Measurements from ENCODE around the gene PIANP.

The PIANP gene

GRCh38 chr12:6688999-6689882 lies 11.4 kb downstream of the PIANP start, which contains the start of gene ZNF384:
ZNF384 (minus strand) TSS chr12:6689375; CDS start chr12:6679520, 9,855 bp downstream.
- Histone ChIP-seq H3K4me3 (replicated peaks; ENCODE audit: insufficient read depth, low read length) (peak within 1 kb of the TSS; percentile 70), H3K27ac (replicated peaks) (peak within 1 kb of the TSS; percentile 97), H3K27me3 (ENCODE audit: insufficient read depth, poor library complexity, severe bottlenecking) (no peaks in the 10 kb centered on the region)
- peak; percentile 25 for TF ChIP-seq REST (IDR thresholded peaks at IDR 0.05; ENCODE audit: insufficient replicate concordance, low read depth)
- TF ChIP-seq SPI1 (IDR thresholded peaks at IDR 0.05; ENCODE audit: borderline replicate concordance, low read depth): peak; percentile 70; the same call in 1 of the 2 replicates
- TF ChIP-seq CTCF (IDR thresholded peaks at IDR 0.05; ENCODE audit: insufficient read depth, low read length): no peak
- peak; percentile 66 for TF ChIP-seq POLR2AphosphoS5 (IDR thresholded peaks at IDR 0.05; ENCODE audit: low read depth)
- peak; percentile 97 for TF ChIP-seq GABPA (IDR thresholded peaks at IDR 0.05; ENCODE audit: low read depth)
- peak; percentile 98 to 99 for DNase-seq (ENCODE audit: low read depth in 1 of 2, low spot score in 1 of 2)

GRCh38 chr12:6688543-6688998 lies 12.0 kb downstream of the PIANP start:
- DNase-seq (ENCODE audit: low read depth in 1 of 2, low spot score in 1 of 2): peak in 1 of 2 experiments; percentile 58
- Histone ChIP-seq H3K27me3 (ENCODE audit: insufficient read depth, poor library complexity, severe bottlenecking) (no peaks in the 10 kb centered on the region), H3K4me3 (replicated peaks; ENCODE audit: insufficient read depth, low read length) (peak overlapping the region; percentile 70), H3K27ac (replicated peaks) (peak overlapping the region; percentile 97)
- TF ChIP-seq GABPA (IDR thresholded peaks at IDR 0.05; ENCODE audit: low read depth) (peak; percentile 75; the same call in 1 of the 2 replicates), POLR2AphosphoS5 (IDR thresholded peaks at IDR 0.05; ENCODE audit: low read depth) (no peak), SPI1 (IDR thresholded peaks at IDR 0.05; ENCODE audit: borderline replicate concordance, low read depth) (peak; percentile 38; the same call in 1 of the 2 replicates)

GRCh38 chr12:6685814-6686213 lies 14.8 kb downstream of the PIANP start:
- no peak for DNase-seq (ENCODE audit: low read depth in 1 of 2, low spot score in 1 of 2)
- H3K27ac ChIP-seq (replicated peaks): no peak overlapping the region
- no peaks in the 10 kb centered on the region for H3K27me3 ChIP-seq (ENCODE audit: insufficient read depth, poor library complexity, severe bottlenecking)
- TF ChIP-seq GABPA (IDR thresholded peaks at IDR 0.05; ENCODE audit: low read depth): no peak
- TF ChIP-seq REST (IDR thresholded peaks at IDR 0.05; ENCODE audit: insufficient replicate concordance, low read depth): no peak
- no peak for TF ChIP-seq SPI1 (IDR thresholded peaks at IDR 0.05; ENCODE audit: borderline replicate concordance, low read depth)
- no peak for TF ChIP-seq POLR2AphosphoS5 (IDR thresholded peaks at IDR 0.05; ENCODE audit: low read depth)
- no peak for TF ChIP-seq CTCF (IDR thresholded peaks at IDR 0.05; ENCODE audit: insufficient read depth, low read length)
- H3K4me3 ChIP-seq (replicated peaks; ENCODE audit: insufficient read depth, low read length): no peak overlapping the region

GRCh38 chr12:6684609-6685008 lies 16.0 kb downstream of the PIANP start:
- peak; percentile 36 to 56 for DNase-seq (ENCODE audit: low read depth in 1 of 2, low spot score in 1 of 2)
- no peaks in the 10 kb centered on the region for H3K27me3 ChIP-seq (ENCODE audit: insufficient read depth, poor library complexity, severe bottlenecking)
- H3K27ac ChIP-seq (replicated peaks): no peak overlapping the region
- TF ChIP-seq GABPA (IDR thresholded peaks at IDR 0.05; ENCODE audit: low read depth): no peak
- no peak for TF ChIP-seq SPI1 (IDR thresholded peaks at IDR 0.05; ENCODE audit: borderline replicate concordance, low read depth)
- no peak for TF ChIP-seq POLR2AphosphoS5 (IDR thresholded peaks at IDR 0.05; ENCODE audit: low read depth)
- peak; percentile 22 for TF ChIP-seq CTCF (IDR thresholded peaks at IDR 0.05; ENCODE audit: insufficient read depth, low read length)
- no peak overlapping the region for H3K4me3 ChIP-seq (replicated peaks; ENCODE audit: insufficient read depth, low read length)
